SK-N-SH (cell line): ENCODE measurements around the gene SYT1. TPM values are rescaled to one million over a fixed set of nuclear protein-coding genes. Genes with fewer than 3 reads are reported as not detected.

Experiments used
- CTCF ChIA-PET: fragments of 300-600, 350-600 bp; formaldehyde crosslinking; extraction: SDS; loops from one replicate; lab custom pipeline; 2021; lab: Yijun Ruan, JAX
- POLR2A ChIA-PET: fragments of 350-600 bp; sonication (Branson Sonifier 250); formaldehyde crosslinking; extraction: SDS; loops from one replicate; lab custom pipeline; 2020; ENCODE audit warnings: antibody characterized with exemption, inconsistent platforms; lab: Yijun Ruan, JAX
- DNase-seq: peaks from one replicate; pipeline ENCODE4 v3.0.0; 2012
- H2AFZ ChIP-seq: fragments of 200-600 bp; sonication (generic); 2 replicates; pipeline ENCODE4 v1.8.1; 2016; ENCODE audit warnings: antibody characterized with exemption, mild to moderate bottlenecking, low read depth
- H3F3A ChIP-seq: fragments of 200-600 bp; sonication (generic); replicated peaks from 2 replicates; pipeline ENCODE3; 2016; ENCODE audit warnings: antibody characterized with exemption, mild to moderate bottlenecking; ENCODE audit not compliant: insufficient read depth
- H3K27ac ChIP-seq, 2 experiments: fragments of 200-500 bp in 1 of 2; fragments of 200-600 bp in 1 of 2; sonication (Bioruptor generic) in 1 of 2; sonication (generic), shearing (Covaris generic) in 1 of 2; 2 replicates each; pipeline versions ENCODE4 v1.5.1 to v1.6.1; 2014 to 2016; ENCODE audit warnings: low read depth in 2 of 2, inconsistent platforms in 1 of 2, low read length in 1 of 2, mild to moderate bottlenecking in 1 of 2, mixed read lengths in 1 of 2
- H3K27me3 ChIP-seq: fragments of 200-600 bp; sonication (generic), shearing (Covaris generic); 2 replicates; pipeline ENCODE4 v1.6.1; 2016; ENCODE audit warnings: mixed run types; ENCODE audit not compliant: insufficient read depth
- H3K36me3 ChIP-seq, 2 experiments: fragments of 200-500 bp in 1 of 2; fragments of 200-600 bp in 1 of 2; sonication (Bioruptor generic) in 1 of 2; sonication (generic) in 1 of 2; replicated peaks in 1 of 2; 2 replicates each; pipeline versions ENCODE3 to v1.5.1; 2014 to 2016; ENCODE audit warnings: low read length in 1 of 2, mild to moderate bottlenecking in 1 of 2; ENCODE audit not compliant: insufficient read depth in 2 of 2, control insufficient read depth in 1 of 2
- H3K4me1 ChIP-seq, 2 experiments: fragments of 200-500 bp in 1 of 2; fragments of 200-600 bp in 1 of 2; sonication (Bioruptor generic) in 1 of 2; sonication (generic), shearing (Covaris generic) in 1 of 2; 2 replicates each; pipeline versions ENCODE4 v1.5.1 to v1.6.1; 2014 to 2016; ENCODE audit warnings: low read depth in 1 of 2, low read length in 1 of 2, mixed run types in 1 of 2; ENCODE audit not compliant: insufficient read depth in 2 of 2, control insufficient read depth in 1 of 2
- H3K4me2 ChIP-seq: fragments of 200-600 bp; sonication (generic), shearing (Covaris generic); 2 replicates; pipeline ENCODE4 v1.6.1; 2017; ENCODE audit warnings: mixed run types
- H3K4me3 ChIP-seq, 2 experiments: fragments of 200-500 bp in 1 of 2; fragments of 200-600 bp in 1 of 2; sonication (Bioruptor generic) in 1 of 2; sonication (generic), shearing (Covaris generic) in 1 of 2; 2 replicates each; pipeline versions ENCODE4 v1.5.1 to v1.8.1; 2014 to 2016; ENCODE audit warnings: low read depth in 2 of 2, inconsistent platforms in 1 of 2, low read length in 1 of 2, mild to moderate bottlenecking in 1 of 2, mixed read lengths in 1 of 2, moderate library complexity in 1 of 2
- H3K79me2 ChIP-seq: fragments of 200-600 bp; sonication (generic); 2 replicates; pipeline ENCODE4 v1.8.1; 2017; ENCODE audit warnings: mild to moderate bottlenecking; ENCODE audit not compliant: insufficient read depth
- H3K9ac ChIP-seq: fragments of 200-600 bp; sonication (generic); 2 replicates; pipeline ENCODE4 v1.6.1; 2017; ENCODE audit warnings: mixed run types
- H3K9me2 ChIP-seq: fragments of 200-600 bp; sonication (generic); 2 replicates; pipeline ENCODE4 v1.6.1; 2017; ENCODE audit warnings: mixed run types
- H3K9me3 ChIP-seq: fragments of 200-600 bp; sonication (generic); 2 replicates; pipeline ENCODE4 v1.6.1; 2017; ENCODE audit warnings: mixed run types, mild to moderate bottlenecking, moderate library complexity
- H4K20me1 ChIP-seq: fragments of 200-600 bp; sonication (generic); 2 replicates; pipeline ENCODE4 v1.6.1; 2017; ENCODE audit warnings: mild to moderate bottlenecking, mixed run types; ENCODE audit not compliant: insufficient read depth
- CHD2 ChIP-seq: fragments of 150-350 bp; IDR thresholded peaks from 2 replicates; pipeline ENCODE4 v1.6.1; 2018; ENCODE audit warnings: low read length; ENCODE audit not compliant: partially characterized antibody
- ELF1 ChIP-seq: IDR thresholded peaks from 2 replicates; pipeline ENCODE4 v1.4.0; 2012
- EP300 ChIP-seq, 2 experiments: IDR thresholded peaks; 2 replicates each; pipeline versions ENCODE4 v1.4.0 to v1.6.1; 2012; ENCODE audit warnings: borderline replicate concordance in 1 of 2, low read depth in 1 of 2, low read length in 1 of 2
- EZH2phosphoT487 ChIP-seq: fragments of 200-600 bp; sonication (generic); IDR thresholded peaks from 2 replicates; pipeline ENCODE4 v1.6.1; 2017; ENCODE audit warnings: low read depth, mixed run types, mild to moderate bottlenecking, antibody characterized with exemption, moderate library complexity, borderline replicate concordance
- FOSL2 ChIP-seq: IDR thresholded peaks from 2 replicates; pipeline ENCODE4 v1.4.0; 2012; ENCODE audit warnings: low read depth, mild to moderate bottlenecking, moderate library complexity, borderline replicate concordance
- FOXJ3 ChIP-seq: sonication (generic); formaldehyde crosslinking; IDR thresholded peaks from 2 replicates; pipeline ENCODE4 v1.5.1; 2020; ENCODE audit warnings: mild to moderate bottlenecking, missing genetic modification reagents
- GABPA ChIP-seq: IDR thresholded peaks from 2 replicates; pipeline ENCODE4 v1.4.0; 2012; ENCODE audit warnings: low read depth, mild to moderate bottlenecking
- GATA2 ChIP-seq: sonication (generic); formaldehyde crosslinking; IDR thresholded peaks from 2 replicates; pipeline ENCODE4 v1.5.0; 2020; ENCODE audit warnings: mild to moderate bottlenecking, missing genetic modification reagents
- JUND ChIP-seq: IDR thresholded peaks from 2 replicates; pipeline ENCODE4 v1.4.0; 2012
- NFIC ChIP-seq: IDR thresholded peaks from 2 replicates; pipeline ENCODE4 v1.4.0; 2012; ENCODE audit warnings: borderline replicate concordance
- NRF1 ChIP-seq: IDR thresholded peaks from 2 replicates; pipeline ENCODE4 v1.6.1; 2012; ENCODE audit warnings: low read depth, mild to moderate bottlenecking, low read length
- POLR2AphosphoS5 ChIP-seq: IDR thresholded peaks from 2 replicates; pipeline ENCODE4 v1.6.1; 2012; ENCODE audit warnings: low read depth, low read length
- RCOR1 ChIP-seq: fragments of 150-350 bp; IDR thresholded peaks from 2 replicates; pipeline ENCODE4 v1.6.1; 2017; ENCODE audit warnings: antibody characterized with exemption, low read length
- SMC3 ChIP-seq: IDR thresholded peaks from 2 replicates; pipeline ENCODE4 v1.6.1; 2012; ENCODE audit warnings: low read depth, low read length, improper control_type of control experiment
- TAF1 ChIP-seq: IDR thresholded peaks from 2 replicates; pipeline ENCODE4 v1.6.1; 2012; ENCODE audit warnings: low read depth, mild to moderate bottlenecking, low read length, moderate library complexity, borderline replicate concordance
- TEAD4 ChIP-seq: IDR thresholded peaks from 2 replicates; pipeline ENCODE4 v1.4.0; 2012; ENCODE audit warnings: mild to moderate bottlenecking, borderline replicate concordance; ENCODE audit not compliant: insufficient read depth
- YY1 ChIP-seq: IDR thresholded peaks from 2 replicates; pipeline ENCODE4 v1.4.0; 2012; ENCODE audit warnings: low read depth, mild to moderate bottlenecking
- WGBS: methylation state at CpG from one replicate; pipeline ENCODE4 v1.1.6; 2017; ENCODE audit warnings: low lambda C conversion rate; 5-methylcytosine and 5-hydroxymethylcytosine counted together
- polyA plus RNA-seq, 3 experiments: library from polyadenylated mRNA; depleted of rRNA; stranded (reverse); fragments of >200 nt; gene quantifications; 2 replicates each; pipeline ENCODE4 v1.2.3, GENCODE V29; 2012
- TF ChIP-seq, protein P1 (sequence below): IDR thresholded peaks from 2 replicates; pipeline ENCODE4 v1.4.0; 2012; ENCODE audit warnings: low read depth, borderline replicate concordance
- TF ChIP-seq, protein P2 (sequence below): fragments of 150-350 bp; IDR thresholded peaks from 2 replicates; pipeline ENCODE4 v1.6.1; 2017; ENCODE audit warnings: antibody characterized with exemption, low read length, low read depth, borderline replicate concordance
- TF ChIP-seq, protein P3 (sequence below): IDR thresholded peaks from 2 replicates; pipeline ENCODE4 v1.4.0; 2012; ENCODE audit warnings: low read depth, borderline replicate concordance
- TF ChIP-seq, protein P4 (sequence below): IDR thresholded peaks from 2 replicates; pipeline ENCODE4 v1.4.0; 2012; ENCODE audit warnings: low read depth
- TF ChIP-seq, protein P5 (sequence below): fragments of 150-350 bp; IDR thresholded peaks from 2 replicates; pipeline ENCODE4 v1.6.1; 2016; ENCODE audit warnings: mild to moderate bottlenecking, low read depth, low read length

SYT1 gene
- polyA plus RNA-seq, 1 of the 3 experiments (the other 2 are of a cell fraction), result 12.7 TPM

DNA sequence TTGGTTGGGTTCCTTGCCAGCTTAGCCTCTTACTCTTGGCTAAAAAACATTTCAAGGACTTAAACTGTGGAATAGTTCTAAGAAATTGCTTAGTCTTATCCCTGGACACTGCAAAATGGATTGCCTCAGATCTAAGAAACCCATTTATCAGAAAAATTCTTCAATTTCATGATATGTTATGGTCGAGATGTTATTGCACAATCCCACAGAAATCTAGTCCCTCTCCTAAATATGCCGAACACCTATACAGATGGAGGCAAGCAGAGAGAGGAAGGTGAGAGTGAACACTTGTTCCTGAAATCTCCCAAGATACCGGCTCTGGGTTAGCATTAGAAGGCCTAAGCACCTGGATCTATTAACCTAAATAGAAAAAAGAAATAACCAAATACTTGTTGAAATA lies 559.0 kb downstream of the SYT1 start:
- peaks cover 0 to 41% of the 10 kb centered on the region in 2 experiments; a peak in 3 of 4 replicates for H3K4me1 ChIP-seq
- no peaks in the 10 kb centered on the region for H3K79me2 ChIP-seq
- no peaks in the 10 kb centered on the region for H3K27me3 ChIP-seq
- H3K9ac ChIP-seq, result peak overlapping the region; percentile 32
- H3K4me3 ChIP-seq, result no peak overlapping the region
- peak overlapping the region; percentile 12; the same call in 1 of the 2 replicates for H3K4me2 ChIP-seq
- H4K20me1 ChIP-seq, result no peaks in the 10 kb centered on the region
- H3K9me2 ChIP-seq, result no peaks in the 10 kb centered on the region
- H3K9me3 ChIP-seq, result no peaks in the 10 kb centered on the region
- DNase-seq, result no peak
- H3K27ac ChIP-seq, result peak overlapping the region in 1 of 2 experiments; percentile 90; a peak in 2 of 4 replicates
- WGBS, result 72% methylated on average over 3 of the region's 3 CpGs
- POLR2A ChIA-PET, result no interaction called here
- TF ChIP-seq NFIC (no peak), ELF1 (no peak), YY1 (no peak)
- H3K36me3 ChIP-seq, result no peaks in the 10 kb centered on the region
- CTCF ChIA-PET, result no interaction called here
- no peak overlapping the region for H2AFZ ChIP-seq
- peaks cover 28% of the 10 kb centered on the region for H3F3A ChIP-seq

DNA sequence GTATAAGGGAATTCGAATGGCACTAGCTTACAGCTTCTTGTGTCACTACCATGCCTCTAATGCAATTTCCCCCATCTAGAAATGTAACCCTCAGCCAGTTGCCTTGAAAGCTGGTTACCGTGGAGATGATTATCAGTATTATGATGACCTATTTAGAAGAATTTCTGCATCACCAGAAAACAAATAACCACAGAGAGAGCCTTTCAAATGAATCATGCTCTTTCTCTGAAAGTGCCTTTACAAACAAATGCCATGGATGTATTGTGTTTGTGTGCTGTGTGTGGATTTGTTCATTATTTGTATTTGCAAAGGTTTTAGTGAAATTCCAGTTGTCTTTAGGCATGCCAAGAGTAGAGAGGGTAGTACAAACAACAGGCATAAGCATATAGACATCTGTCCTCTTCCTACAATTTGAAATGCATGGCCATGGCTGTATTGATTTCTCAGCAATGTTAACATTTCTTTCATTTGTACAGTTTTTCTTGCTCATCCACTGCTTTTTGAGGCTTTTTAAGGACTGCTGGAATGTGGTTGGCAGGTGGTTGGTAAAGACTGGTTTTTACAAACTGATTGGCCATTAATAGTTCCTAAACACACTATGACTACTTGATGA lies 559.6 kb downstream of the SYT1 start:
- peak overlapping the region; percentile 58; the same call in 1 of the 2 replicates for H3K4me2 ChIP-seq
- H3K4me3 ChIP-seq, result no peak overlapping the region
- no peaks in the 10 kb centered on the region for H3K36me3 ChIP-seq
- POLR2A ChIA-PET, result no interaction called here
- H4K20me1 ChIP-seq, result no peaks in the 10 kb centered on the region
- peak overlapping the region; percentile 42 for H3K9ac ChIP-seq
- peak; percentile 30 for DNase-seq
- no peaks in the 10 kb centered on the region for H3K79me2 ChIP-seq
- no peaks in the 10 kb centered on the region for H3K27me3 ChIP-seq
- CTCF ChIA-PET, result no interaction called here
- whole genome bisulfite sequencing, result 6% methylated on average over 2 of the region's 2 CpGs
- no peaks in the 10 kb centered on the region for H3K9me3 ChIP-seq
- H3K4me1 ChIP-seq, result peaks cover 0 to 41% of the 10 kb centered on the region in 2 experiments; a peak in 3 of 4 replicates
- H2AFZ ChIP-seq, result no peak overlapping the region
- H3K27ac ChIP-seq, result peak overlapping the region; percentile 9 to 90; a peak in 3 of 4 replicates
- peaks cover 28% of the 10 kb centered on the region for H3F3A ChIP-seq
- no peaks in the 10 kb centered on the region for H3K9me2 ChIP-seq
- TF ChIP-seq JUND, result peak; percentile 70
- TF ChIP-seq, protein P1, sequence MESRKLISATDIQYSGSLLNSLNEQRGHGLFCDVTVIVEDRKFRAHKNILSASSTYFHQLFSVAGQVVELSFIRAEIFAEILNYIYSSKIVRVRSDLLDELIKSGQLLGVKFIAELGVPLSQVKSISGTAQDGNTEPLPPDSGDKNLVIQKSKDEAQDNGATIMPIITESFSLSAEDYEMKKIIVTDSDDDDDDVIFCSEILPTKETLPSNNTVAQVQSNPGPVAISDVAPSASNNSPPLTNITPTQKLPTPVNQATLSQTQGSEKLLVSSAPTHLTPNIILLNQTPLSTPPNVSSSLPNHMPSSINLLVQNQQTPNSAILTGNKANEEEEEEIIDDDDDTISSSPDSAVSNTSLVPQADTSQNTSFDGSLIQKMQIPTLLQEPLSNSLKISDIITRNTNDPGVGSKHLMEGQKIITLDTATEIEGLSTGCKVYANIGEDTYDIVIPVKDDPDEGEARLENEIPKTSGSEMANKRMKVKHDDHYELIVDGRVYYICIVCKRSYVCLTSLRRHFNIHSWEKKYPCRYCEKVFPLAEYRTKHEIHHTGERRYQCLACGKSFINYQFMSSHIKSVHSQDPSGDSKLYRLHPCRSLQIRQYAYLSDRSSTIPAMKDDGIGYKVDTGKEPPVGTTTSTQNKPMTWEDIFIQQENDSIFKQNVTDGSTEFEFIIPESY, result no peak
- TF ChIP-seq, protein P2, sequence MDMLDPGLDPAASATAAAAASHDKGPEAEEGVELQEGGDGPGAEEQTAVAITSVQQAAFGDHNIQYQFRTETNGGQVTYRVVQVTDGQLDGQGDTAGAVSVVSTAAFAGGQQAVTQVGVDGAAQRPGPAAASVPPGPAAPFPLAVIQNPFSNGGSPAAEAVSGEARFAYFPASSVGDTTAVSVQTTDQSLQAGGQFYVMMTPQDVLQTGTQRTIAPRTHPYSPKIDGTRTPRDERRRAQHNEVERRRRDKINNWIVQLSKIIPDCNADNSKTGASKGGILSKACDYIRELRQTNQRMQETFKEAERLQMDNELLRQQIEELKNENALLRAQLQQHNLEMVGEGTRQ, result no peak
- peak; percentile 51; the same call in 1 of the 2 replicates for TF ChIP-seq POLR2AphosphoS5
- no peak for TF ChIP-seq EZH2phosphoT487
- peak; percentile 78; the same call in 1 of the 2 replicates for TF ChIP-seq FOSL2
- TF ChIP-seq FOXJ3 (CRISPR knock-in tag), result no peak
- no peak for TF ChIP-seq RCOR1
- no peak for TF ChIP-seq SMC3
- TF ChIP-seq, protein P3, sequence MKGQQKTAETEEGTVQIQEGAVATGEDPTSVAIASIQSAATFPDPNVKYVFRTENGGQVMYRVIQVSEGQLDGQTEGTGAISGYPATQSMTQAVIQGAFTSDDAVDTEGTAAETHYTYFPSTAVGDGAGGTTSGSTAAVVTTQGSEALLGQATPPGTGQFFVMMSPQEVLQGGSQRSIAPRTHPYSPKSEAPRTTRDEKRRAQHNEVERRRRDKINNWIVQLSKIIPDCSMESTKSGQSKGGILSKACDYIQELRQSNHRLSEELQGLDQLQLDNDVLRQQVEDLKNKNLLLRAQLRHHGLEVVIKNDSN, result no peak
- TF ChIP-seq, protein P4, sequence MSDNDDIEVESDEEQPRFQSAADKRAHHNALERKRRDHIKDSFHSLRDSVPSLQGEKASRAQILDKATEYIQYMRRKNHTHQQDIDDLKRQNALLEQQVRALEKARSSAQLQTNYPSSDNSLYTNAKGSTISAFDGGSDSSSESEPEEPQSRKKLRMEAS, result 0 out of 2 replicates have a peak, but pooled peaks have one; percentile 12
- TF ChIP-seq, protein P5, sequence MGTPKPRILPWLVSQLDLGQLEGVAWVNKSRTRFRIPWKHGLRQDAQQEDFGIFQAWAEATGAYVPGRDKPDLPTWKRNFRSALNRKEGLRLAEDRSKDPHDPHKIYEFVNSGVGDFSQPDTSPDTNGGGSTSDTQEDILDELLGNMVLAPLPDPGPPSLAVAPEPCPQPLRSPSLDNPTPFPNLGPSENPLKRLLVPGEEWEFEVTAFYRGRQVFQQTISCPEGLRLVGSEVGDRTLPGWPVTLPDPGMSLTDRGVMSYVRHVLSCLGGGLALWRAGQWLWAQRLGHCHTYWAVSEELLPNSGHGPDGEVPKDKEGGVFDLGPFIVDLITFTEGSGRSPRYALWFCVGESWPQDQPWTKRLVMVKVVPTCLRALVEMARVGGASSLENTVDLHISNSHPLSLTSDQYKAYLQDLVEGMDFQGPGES, result no peak
- TF ChIP-seq ELF1, result no peak
- no peak for TF ChIP-seq TAF1
- TF ChIP-seq NRF1, result no peak
- TF ChIP-seq YY1, result no peak
- TF ChIP-seq NFIC, result peak; percentile 26; the same call in 1 of the 2 replicates
- TF ChIP-seq EP300 (IDR thresholded peaks at IDR 0.05; ENCODE audit: borderline replicate concordance in 1 of 2, low read depth in 1 of 2, low read length in 1 of 2), result peak in 1 of 2 experiments; percentile 66; a peak in 2 of 4 replicates
- no peak for TF ChIP-seq CHD2
- no peak for TF ChIP-seq GABPA
- TF ChIP-seq TEAD4, result peak; percentile 77; the same call in 1 of the 2 replicates
- 0 out of 2 replicates have a peak, but pooled peaks have one; percentile 19 for TF ChIP-seq GATA2 (CRISPR knock-in tag)
